Gastrocnemius medialis (tissue), 4 donors: ENCODE data around the gene FAM193B.

Experiments used
- CTCF ChIP-seq, 5 experiments: fragments of 450-650 bp in 3 of 5; fragments of 200-600 bp in 2 of 5; sonication (generic) in 2 of 5; IDR thresholded peaks in 4 of 5; conservative IDR thresholded peaks in 1 of 5; 1 replicate in 4 of 5; 2 replicates in 1 of 5; pipeline ENCODE4 v1.5.1; 2016 to 2019; ENCODE audit warnings: antibody characterized with exemption in 5 of 5, mild to moderate bottlenecking in 3 of 5, moderate library complexity in 3 of 5
- POLR2A ChIP-seq, 2 donors: fragments of 450-650 bp; IDR thresholded peaks; one replicate each; pipeline ENCODE4 v1.6.1; 2017; ENCODE audit warnings: antibody characterized with exemption in 2 of 2, mild to moderate bottlenecking in 2 of 2, moderate library complexity in 2 of 2

- peak in 1 of 5 experiments; percentile 12 for TF ChIP-seq CTCF (IDR thresholded peaks at IDR 0.05 in 4 of 5, conservative IDR thresholded peaks at IDR 0.05 in 1 of 5)
- no peak for TF ChIP-seq POLR2A (IDR thresholded peaks at IDR 0.05)
Observed at GRCh38 chr5:177498013-177498787, 56.2 kb downstream of the FAM193B start.
